ENCODE data around the gene TMTC2. TPM values are rescaled to one million over a fixed set of nuclear protein-coding genes. Genes with fewer than 3 reads are reported as not detected.

Gene TMTC2
- polyA plus RNA-seq, 1 donor from 2014 or later, result 20.6 TPM

GRCh38 chr12:82788594-82788993 is 101.9 kb downstream of the TMTC2 start:
- H2AFZ ChIP-seq (ENCODE audit: low read depth, low read length), result no peak overlapping the region
- no peak overlapping the region for H3K4me3 ChIP-seq (ENCODE audit: low read length)
- TF ChIP-seq MXI1 (conservative IDR thresholded peaks at IDR 0.05; ENCODE audit: poor library complexity, severe bottlenecking), result no peak
- TF ChIP-seq SMC3 (conservative IDR thresholded peaks at IDR 0.05; ENCODE audit: poor library complexity), result no peak
- TF ChIP-seq CTCF (IDR thresholded peaks at IDR 0.05; ENCODE audit: poor library complexity, severe bottlenecking), result no peak
- no peak for TF ChIP-seq TAF1 (IDR thresholded peaks at IDR 0.05; ENCODE audit: low read depth)
- no peak for TF ChIP-seq EZH2 (IDR thresholded peaks at IDR 0.05; ENCODE audit: borderline replicate concordance, insufficient read depth, low read length, poor library complexity, severe bottlenecking)
- no peak for TF ChIP-seq POLR2AphosphoS5 (IDR thresholded peaks at IDR 0.05)
- TF ChIP-seq EP300 (conservative IDR thresholded peaks at IDR 0.05; ENCODE audit: poor library complexity, severe bottlenecking), result no peak
- no peak overlapping the region for H3K4me2 ChIP-seq (ENCODE audit: low read length)
- no peaks in the 10 kb centered on the region for H3F3A ChIP-seq (ENCODE audit: insufficient read depth, low read length, poor library complexity, severe bottlenecking)
- H3K9me2 ChIP-seq (ENCODE audit: insufficient read depth, low read length), result no peaks in the 10 kb centered on the region
- H3K9me3 ChIP-seq (ENCODE audit: low read length), result no peaks in the 10 kb centered on the region
- no peak overlapping the region for H3K9ac ChIP-seq (ENCODE audit: low read length)
- no peaks in the 10 kb centered on the region for H4K20me1 ChIP-seq (ENCODE audit: insufficient read depth)
- H3K36me3 ChIP-seq (ENCODE audit: insufficient read depth, low read length), result no peaks in the 10 kb centered on the region
- no peaks in the 10 kb centered on the region for H3K27me3 ChIP-seq (ENCODE audit: insufficient read depth, low read depth, low read length)
- H3K27ac ChIP-seq (ENCODE audit: low read length), result no peak overlapping the region
- H3K79me2 ChIP-seq (replicated peaks; ENCODE audit: insufficient read depth, low read length), result no peaks in the 10 kb centered on the region

DNA sequence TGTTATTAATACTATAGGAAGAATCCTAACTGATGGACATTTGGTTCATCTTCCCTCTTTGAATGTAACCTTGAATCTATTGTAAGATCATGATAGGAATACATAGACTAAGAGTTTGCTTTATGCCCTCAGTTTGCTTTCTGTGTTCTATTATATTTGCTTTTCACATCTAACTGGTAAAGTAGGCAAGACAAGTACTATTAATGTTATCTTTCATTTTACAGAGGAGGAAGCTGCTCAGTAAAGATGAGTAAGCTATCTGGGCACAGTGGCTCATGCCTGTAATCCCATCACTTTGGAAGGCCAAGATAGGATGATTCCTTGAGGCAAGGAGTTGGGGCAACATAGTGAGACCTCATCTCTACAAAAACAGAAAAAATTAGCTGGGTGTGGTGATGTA is 103.0 kb downstream of the TMTC2 start:
- H3K27ac ChIP-seq (ENCODE audit: low read length), result no peak overlapping the region
- H3K36me3 ChIP-seq (ENCODE audit: insufficient read depth, low read length), result no peaks in the 10 kb centered on the region
- no peak for TF ChIP-seq REST (IDR thresholded peaks at IDR 0.05; ENCODE audit: borderline replicate concordance)
- no peak for TF ChIP-seq EP300 (conservative IDR thresholded peaks at IDR 0.05; ENCODE audit: poor library complexity, severe bottlenecking)
- no peak for TF ChIP-seq MXI1 (conservative IDR thresholded peaks at IDR 0.05; ENCODE audit: poor library complexity, severe bottlenecking)
- TF ChIP-seq TAF1 (IDR thresholded peaks at IDR 0.05; ENCODE audit: low read depth), result no peak
- TF ChIP-seq SMC3 (conservative IDR thresholded peaks at IDR 0.05; ENCODE audit: poor library complexity), result no peak
- TF ChIP-seq CTCF (IDR thresholded peaks at IDR 0.05; ENCODE audit: poor library complexity, severe bottlenecking), result no peak
- H3K9me2 ChIP-seq (ENCODE audit: insufficient read depth, low read length), result no peaks in the 10 kb centered on the region
- H3K4me2 ChIP-seq (ENCODE audit: low read length), result no peak overlapping the region
- no peaks in the 10 kb centered on the region for H3F3A ChIP-seq (ENCODE audit: insufficient read depth, low read length, poor library complexity, severe bottlenecking)
- no peak overlapping the region for H2AFZ ChIP-seq (ENCODE audit: low read depth, low read length)
- no peak overlapping the region for H3K9ac ChIP-seq (ENCODE audit: low read length)
- H3K4me3 ChIP-seq (ENCODE audit: low read length), result no peak overlapping the region
- H3K9me3 ChIP-seq (ENCODE audit: low read length), result no peaks in the 10 kb centered on the region
- H3K79me2 ChIP-seq (replicated peaks; ENCODE audit: insufficient read depth, low read length), result no peaks in the 10 kb centered on the region
- H3K27me3 ChIP-seq (ENCODE audit: insufficient read depth, low read depth, low read length), result no peaks in the 10 kb centered on the region
- no peaks in the 10 kb centered on the region for H4K20me1 ChIP-seq (ENCODE audit: insufficient read depth)
